NCI-H748 (cell line): Measurements from ENCODE around the gene GABRR1.
"Not testable (repeated sequence)": the region's sequence is repeated elsewhere in the genome, so short reads cannot be mapped to it uniquely, and the experiment has no call there.

Source experiments
- DNase-seq: peaks from one replicate; lab custom pipeline; 2025; ENCODE audit not compliant: unreplicated experiment; lab: John Stamatoyannopoulos, UW

Gene GABRR1

DNA sequence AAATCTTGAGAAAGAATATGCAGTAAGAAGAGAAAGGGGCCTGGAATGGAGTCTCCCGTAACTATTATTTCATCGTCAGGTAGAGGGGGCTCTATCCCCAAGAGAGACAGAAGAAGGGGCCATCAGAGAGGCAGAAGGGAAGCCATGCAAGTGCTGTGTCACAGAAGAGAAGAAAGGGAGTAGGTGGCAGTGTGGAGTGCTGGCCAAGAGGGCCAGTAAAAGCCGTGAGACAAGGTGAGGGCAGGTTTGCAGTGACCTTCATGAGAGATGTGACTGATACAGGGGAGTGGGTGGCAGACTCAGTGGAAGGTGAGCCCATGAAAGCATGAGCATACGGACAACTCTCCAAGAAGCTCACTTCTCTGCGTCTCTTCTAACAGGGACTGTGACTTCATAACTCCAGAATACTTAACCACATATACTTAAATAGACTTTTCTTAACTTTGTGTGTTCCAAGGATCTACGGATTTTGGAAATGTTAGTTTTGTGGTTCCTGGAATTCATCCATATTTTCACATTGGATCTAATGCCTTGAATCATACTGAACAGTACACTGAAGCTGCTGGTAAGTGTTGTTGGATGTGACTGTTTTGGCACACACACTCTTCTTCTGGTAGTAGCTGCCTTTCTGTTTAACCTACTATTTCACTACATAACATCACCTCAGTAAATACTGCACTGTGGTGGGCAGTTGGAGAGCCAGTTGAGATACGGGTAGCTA, 55.7 kb downstream of the GABRR1 start:
- no peak for DNase-seq

- DNase-seq: no peak
Measured at GRCh38 chr6:89160331-89161092, 56.6 kb downstream of the GABRR1 start.

DNA sequence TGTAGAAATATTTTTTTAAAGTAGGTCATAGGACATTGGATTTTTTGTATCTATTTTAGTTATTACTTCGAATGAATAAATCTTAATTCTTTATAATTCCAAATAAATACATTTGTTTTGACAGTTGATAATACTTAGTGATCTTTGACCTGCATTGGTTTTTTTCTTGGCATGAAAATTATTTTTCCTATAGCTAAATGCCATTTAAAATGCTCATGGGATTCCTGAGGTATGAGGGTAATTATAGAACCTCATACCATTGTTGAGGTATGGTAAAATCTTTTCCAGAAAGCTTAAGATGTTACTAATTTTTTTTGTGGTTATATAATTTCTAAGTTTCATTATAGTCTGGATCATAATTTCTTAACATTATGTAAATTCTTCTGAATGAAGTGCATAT, 63.0 kb downstream of the GABRR1 start:
- no peak for DNase-seq

DNA sequence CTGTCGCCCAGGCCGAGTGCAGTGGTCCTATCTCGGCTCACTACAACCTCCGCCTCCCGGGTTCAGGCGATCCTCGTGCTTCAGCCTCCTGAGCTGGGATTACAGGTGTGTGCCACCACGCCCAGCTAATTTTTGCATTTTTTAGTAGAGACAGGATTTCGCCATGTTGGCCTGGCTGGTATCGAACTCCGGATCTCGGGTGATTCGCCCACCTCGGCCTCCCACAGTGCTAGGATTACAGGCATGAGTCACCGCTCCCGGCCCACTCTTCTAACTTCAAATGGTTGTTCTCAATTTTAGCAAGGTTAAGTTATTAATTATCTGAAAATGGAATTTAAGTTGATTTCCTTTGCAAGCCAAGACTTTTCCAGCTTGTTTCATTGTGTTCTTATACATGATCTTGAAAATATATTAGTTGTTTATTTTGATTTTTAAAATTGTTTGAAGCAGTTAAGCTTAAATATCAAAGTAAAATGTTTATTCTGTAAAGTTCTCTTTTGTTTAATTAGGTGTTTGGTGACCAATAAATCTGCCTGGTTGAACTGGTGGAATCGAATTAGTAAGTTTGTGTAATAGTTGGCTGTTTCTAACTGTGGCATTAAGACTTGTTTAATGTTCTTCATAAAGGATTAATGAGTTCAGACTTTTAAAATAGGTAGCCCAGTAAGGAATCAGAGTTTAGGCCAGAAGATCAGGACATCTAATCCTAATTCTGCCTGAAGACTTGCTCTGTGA, 69.0 kb downstream of the GABRR1 start:
- no peak for DNase-seq

DNA sequence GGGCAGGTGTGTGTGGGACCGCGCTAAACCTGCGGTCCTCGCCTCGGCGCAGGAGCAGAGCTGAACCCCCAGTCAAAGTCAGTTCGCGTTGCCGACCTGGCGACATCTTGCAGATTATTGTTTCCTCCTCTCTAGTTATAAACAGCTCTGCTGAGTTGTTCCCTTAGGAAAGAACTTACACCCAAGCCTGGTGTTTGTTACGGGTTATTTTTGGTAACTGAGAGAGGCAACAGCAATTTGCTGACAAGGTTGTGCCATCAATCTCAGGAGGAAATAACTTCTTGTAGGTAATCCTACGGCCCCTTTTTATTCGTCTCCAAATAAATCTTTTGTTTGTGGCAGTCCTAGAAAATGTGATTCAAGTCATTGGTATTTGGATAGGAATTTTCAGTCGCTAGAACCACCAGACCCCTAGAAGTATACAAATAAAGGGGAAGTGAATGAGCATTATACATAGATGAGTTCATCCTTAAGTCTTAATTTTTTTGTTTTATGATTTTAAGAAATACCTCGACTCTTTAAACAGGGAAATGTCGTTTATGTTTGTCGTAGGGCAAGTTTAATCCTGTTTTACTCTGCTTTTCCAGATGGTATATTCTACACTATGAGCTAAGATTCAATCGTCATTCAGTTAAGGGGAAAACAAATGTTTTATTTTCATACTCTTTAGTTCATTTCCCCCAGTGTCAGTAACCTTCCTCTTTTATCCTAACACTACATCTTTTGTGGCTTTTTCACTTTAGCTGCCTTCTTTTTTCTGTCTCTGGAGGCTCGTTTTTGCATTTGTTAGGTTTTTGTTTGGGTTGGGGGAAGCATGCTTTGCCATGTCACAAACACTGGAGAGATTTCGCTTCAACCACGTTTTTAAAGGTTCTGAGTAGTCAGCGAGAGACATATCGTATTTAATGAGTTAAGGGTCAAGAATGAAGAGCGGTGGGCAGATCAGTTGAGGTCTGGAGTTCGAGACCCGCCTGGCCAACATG, 70.1 kb downstream of the GABRR1 start:
- peak; percentile 79 for DNase-seq

DNA sequence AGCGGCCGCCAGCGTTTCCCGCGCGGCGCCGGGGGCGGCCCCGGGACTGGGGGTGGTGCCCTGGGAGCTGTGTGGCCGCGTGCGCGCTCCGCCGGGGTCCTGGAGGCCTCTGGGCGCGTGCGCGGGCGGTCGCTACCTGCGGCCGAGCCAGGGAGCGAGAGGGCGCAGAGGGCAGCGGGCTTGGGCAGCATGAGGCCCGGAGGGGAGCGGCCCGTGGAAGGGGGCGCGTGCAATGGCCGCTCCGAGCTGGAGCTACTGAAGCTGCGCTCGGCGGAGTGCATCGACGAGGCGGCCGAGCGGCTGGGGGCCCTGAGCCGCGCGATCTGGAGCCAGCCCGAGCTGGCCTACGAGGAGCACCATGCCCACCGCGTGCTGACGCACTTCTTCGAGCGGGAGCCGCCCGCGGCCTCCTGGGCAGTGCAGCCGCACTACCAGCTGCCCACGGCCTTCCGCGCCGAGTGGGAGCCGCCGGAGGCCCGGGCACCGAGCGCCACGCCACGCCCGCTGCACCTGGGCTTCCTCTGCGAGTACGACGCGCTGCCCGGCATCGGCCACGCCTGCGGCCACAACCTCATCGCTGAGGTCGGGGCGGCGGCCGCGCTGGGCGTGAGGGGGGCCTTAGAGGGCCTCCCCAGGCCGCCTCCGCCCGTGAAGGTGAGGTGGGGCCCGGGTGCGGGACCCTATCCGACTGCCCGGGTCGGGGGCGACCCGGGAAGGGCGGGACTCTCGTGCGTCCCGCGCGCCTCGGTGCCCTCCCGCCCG, 71.0 kb downstream of the GABRR1 start, which contains the start of gene PM20D2:
Gene PM20D2 (plus strand): TSS at position 100 of the 762 bp plus-strand sequence. CDS start 90 bp downstream, at position 190.
- DNase-seq: peak; percentile 90

- peak; percentile 74 for DNase-seq
Measured at GRCh38 chr6:89145091-89145955, 71.8 kb downstream of the GABRR1 start.

DNA sequence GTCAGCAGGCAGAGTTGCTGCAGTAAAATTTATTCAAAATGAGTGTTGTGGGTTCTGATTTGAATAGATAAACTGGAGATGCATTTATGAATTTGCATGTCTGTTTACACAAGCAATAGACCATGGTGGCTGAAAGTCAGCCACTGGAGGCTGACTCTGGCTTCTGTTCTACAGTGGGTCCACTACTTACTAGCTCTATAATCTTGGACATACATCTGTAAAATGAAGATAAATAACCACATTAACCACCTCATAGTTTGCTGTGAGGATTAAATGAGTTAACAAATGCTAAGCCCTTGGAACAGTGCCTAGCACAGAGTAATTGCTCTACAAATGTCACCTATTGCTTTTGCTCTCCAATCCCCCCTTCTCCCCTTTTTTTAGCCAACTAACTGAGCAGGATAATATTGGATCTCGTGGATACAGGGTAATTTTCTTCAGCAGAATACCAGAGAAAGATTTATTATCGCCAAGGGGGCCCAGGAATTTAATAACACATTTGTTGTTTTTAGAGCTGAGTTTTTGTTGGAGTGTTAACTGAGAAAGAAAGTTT, 72.7 kb downstream of the GABRR1 start:
- no peak for DNase-seq

DNA sequence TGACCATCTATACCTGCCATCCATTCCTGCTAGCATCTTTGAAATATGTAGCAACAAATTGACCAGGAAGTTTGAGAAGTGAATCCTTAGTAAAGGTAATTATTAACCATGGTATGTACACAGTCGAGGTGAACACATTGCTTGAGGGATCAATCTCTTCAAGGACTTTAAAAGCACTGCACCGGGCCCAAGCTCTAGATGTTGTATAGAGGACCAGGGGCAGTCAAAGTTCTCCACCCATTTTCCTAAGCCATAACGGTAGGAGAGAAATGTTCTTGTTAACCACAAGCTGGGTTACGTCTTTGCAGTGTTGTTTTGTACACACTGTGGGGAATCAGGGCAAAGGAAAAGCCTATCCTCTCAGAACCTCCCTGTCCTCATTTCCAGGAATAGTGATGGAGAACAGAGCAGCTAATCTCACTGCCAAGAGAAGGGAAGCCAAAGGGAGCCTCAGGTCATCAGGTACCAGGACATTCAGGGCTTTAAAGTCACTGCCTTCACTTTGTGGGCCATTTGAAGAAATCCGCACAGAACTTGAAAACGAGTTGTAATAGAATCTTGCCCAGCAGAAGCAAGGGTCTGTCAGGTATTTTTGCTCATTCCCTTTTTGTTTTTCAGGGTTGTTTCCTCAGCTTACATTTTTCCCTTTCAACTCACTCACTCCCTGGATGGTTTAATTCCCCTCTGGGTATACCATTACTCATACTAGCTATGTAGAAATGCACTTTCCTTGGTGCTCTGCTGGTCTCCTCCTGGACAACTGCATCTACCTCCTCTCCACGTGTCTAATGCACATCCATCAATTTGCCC, 76.6 kb downstream of the GABRR1 start:
- no peak for DNase-seq

- no peak for DNase-seq
Measured at GRCh38 chr6:89139509-89140346, 77.4 kb downstream of the GABRR1 start.

DNA sequence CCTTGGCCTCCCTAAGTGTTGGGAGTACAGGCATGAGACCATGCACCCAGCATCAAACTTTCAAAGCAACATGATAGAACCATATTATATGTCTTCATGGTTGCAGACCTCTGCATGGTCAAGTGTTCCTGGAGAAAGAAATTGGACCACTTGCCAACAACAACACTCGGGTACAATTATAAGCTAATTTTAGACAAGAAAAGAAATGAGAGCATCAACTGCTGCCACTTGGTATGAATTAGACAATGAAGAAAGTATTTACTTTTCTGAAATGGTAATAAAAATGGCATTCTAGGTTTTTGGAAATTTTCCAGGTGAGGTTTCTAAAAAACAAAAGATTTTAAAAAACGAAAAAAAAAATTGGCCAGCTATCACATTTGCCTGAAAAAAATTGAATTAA, 79.0 kb downstream of the GABRR1 start:
- DNase-seq: no peak

GRCh38 chr6:89134723-89135122, 82.4 kb downstream of the GABRR1 start:
- DNase-seq: no peak

- no peak for DNase-seq
Measured at GRCh38 chr6:89133981-89134380, 83.2 kb downstream of the GABRR1 start.

DNA sequence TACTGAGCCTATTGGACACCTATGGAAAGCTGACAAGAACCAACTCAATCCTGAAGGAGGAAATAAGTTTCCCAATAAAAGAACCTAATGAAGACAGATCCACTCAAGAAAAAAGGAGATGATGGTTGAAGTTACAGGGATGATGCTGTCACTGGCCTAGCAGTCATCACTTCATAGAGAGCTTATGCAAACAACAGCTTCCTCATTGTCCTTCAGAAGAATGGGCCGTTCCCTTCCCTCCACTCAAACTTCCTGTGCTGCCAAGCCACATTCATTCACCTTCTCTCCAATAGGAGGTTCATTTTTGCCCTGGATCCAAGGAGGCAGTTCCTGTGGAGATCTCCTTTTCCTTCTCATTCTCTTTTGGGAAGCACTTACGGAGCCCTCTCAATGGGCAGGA, 85.1 kb downstream of the GABRR1 start:
- DNase-seq: no peak

GRCh38 chr6:89131599-89131998, 85.6 kb downstream of the GABRR1 start:
- no peak for DNase-seq

DNA sequence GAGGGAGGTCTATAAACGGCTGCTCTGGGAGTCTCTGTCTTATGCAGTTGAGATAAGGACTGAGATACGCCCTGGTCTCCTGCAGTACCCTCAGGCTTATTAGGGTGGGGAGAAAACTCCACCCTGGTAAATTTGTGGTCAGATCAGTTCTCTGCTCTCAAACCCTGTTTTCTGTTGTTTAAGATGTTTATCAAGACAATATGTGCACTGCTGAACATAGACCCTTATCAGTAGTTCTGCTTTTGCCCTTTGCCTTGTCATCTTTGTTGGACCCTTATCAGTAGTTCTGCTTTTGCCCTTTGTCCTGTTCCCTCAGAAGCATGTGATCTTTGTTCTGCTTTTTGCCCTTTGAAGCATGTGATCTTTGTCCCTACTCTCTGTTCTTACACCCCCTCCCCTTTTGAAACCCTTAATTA, 88.9 kb downstream of the GABRR1 start:
- DNase-seq: not testable (repeated sequence)
